Subcutaneous adipose tissue (tissue), 4 donors: Measurements from ENCODE around the gene WLS. TPM values are rescaled to one million over a fixed set of nuclear protein-coding genes. Genes with fewer than 3 reads are reported as not detected.

ENCODE experiments used
- CTCF ChIP-seq: fragments of 450-650 bp; IDR thresholded peaks from one replicate; pipeline ENCODE4 v1.5.1; 2016; ENCODE audit warnings: low read depth, mild to moderate bottlenecking, control low read depth, antibody characterized with exemption, moderate library complexity
- total RNA-seq, 4 donors: library from RNA; depleted of rRNA; stranded (reverse); fragments of >200 nt; gene quantifications; one replicate each; pipeline ENCODE4 v1.1.0, GENCODE V29; 2016

The WLS gene
- total RNA-seq, 4 donors from 2014 or later, result 44.7 to 58.3 (median 51.5) TPM

- no peak for TF ChIP-seq CTCF
These were observed 6.5 kb downstream of the WLS start for GRCh38 chr1:68225781-68226180.

GRCh38 chr1:68223687-68224086, 8.6 kb downstream of the WLS start:
- no peak for TF ChIP-seq CTCF

GRCh38 chr1:68221980-68222373, 10.3 kb downstream of the WLS start:
- no peak for TF ChIP-seq CTCF

GRCh38 chr1:68221001-68221979, 11.0 kb downstream of the WLS start:
- TF ChIP-seq CTCF, result no peak

GRCh38 chr1:68220420-68220819, 11.9 kb downstream of the WLS start:
- no peak for TF ChIP-seq CTCF

- TF ChIP-seq CTCF, result no peak
These were observed 13.8 kb downstream of the WLS start for GRCh38 chr1:68218490-68218889.

- no peak for TF ChIP-seq CTCF
These were observed 14.7 kb downstream of the WLS start for GRCh38 chr1:68217618-68218017.
